ENCODE measurements around the gene C5orf15. TPM values are rescaled to one million over a fixed set of nuclear protein-coding genes. Genes with fewer than 3 reads are reported as not detected.

The C5orf15 gene
- total RNA-seq, 1 donor from 2014 or later = 120 TPM

DNA sequence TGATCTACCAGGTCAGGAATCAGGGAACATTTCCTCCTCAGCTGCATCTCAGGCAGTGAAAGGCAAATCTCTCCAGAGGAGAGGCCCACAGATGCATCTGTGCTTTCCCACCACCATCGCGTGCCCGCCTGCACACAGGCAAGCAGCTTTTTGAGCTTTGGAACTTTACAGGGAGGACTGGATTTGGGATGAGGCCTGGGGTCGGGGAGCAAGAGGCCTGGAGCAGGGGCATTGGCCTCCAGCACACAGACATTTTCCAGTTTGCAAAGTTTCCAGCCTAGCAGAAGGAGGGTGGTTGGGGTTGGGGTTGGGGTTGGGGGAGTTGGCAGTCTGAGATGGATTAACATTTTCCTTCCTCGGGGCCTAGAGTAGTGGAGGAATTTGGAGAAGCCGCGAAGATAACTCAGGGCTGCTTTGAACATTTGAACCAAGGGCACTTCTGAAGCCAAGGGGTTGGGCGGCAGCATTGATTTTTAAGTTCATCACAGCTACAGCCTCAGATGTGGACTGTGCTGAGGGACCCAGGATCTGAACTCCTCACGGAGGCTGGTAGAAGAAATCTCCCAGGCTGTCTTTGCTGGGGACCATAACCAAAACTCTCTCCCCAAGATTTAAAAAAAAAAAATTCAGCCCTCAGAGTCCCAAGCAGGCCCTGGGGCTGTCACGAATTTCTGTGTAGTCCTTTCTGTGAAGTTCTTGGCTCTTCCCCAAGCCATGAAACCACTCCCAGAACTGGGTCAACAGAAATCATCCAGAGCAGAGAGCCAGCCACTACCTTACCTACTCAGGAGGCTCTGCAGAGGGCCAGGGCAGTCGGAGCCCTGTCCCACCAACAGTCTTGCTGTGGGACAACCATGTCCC, 25.6 kb downstream of the C5orf15 start:
- Histone ChIP-seq H3K4me1 (peaks cover 6% of the 10 kb centered on the region), H3K9ac (no peak overlapping the region), H3K27ac (no peak overlapping the region), H3K9me3 (ENCODE audit: low read depth) (no peaks in the 10 kb centered on the region), H3K27me3 (no peaks in the 10 kb centered on the region), H3K79me2 (ENCODE audit: low read depth) (no peaks in the 10 kb centered on the region), H4K20me1 (ENCODE audit: low read depth) (no peaks in the 10 kb centered on the region), H3K36me3 (no peaks in the 10 kb centered on the region), H3F3A (ENCODE audit: low read depth) (no peaks in the 10 kb centered on the region), H3K4me2 (no peak overlapping the region), H2AFZ (replicated peaks) (no peak overlapping the region), H3K4me3 (no peak overlapping the region)
- TF ChIP-seq EZH2phosphoT487 (IDR thresholded peaks at IDR 0.05) (no peak), EZH2 (IDR thresholded peaks at IDR 0.05) (no peak)
- TF ChIP-seq, protein P1, sequence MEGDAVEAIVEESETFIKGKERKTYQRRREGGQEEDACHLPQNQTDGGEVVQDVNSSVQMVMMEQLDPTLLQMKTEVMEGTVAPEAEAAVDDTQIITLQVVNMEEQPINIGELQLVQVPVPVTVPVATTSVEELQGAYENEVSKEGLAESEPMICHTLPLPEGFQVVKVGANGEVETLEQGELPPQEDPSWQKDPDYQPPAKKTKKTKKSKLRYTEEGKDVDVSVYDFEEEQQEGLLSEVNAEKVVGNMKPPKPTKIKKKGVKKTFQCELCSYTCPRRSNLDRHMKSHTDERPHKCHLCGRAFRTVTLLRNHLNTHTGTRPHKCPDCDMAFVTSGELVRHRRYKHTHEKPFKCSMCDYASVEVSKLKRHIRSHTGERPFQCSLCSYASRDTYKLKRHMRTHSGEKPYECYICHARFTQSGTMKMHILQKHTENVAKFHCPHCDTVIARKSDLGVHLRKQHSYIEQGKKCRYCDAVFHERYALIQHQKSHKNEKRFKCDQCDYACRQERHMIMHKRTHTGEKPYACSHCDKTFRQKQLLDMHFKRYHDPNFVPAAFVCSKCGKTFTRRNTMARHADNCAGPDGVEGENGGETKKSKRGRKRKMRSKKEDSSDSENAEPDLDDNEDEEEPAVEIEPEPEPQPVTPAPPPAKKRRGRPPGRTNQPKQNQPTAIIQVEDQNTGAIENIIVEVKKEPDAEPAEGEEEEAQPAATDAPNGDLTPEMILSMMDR (IDR thresholded peaks at IDR 0.05) = no peak
- no peaks in the 10 kb centered on the region for H3K4me1 Mint-ChIP-seq
- H3K27ac Mint-ChIP-seq = no peak overlapping the region
- no peak overlapping the region for H3K4me3 Mint-ChIP-seq
- H3K36me3 Mint-ChIP-seq = no peaks in the 10 kb centered on the region
- no peak for DNase-seq (ENCODE audit: low spot score)
- no peaks in the 10 kb centered on the region for H3K9me3 Mint-ChIP-seq
- peaks cover 4% of the 10 kb centered on the region for H3K27me3 Mint-ChIP-seq (ENCODE audit: insufficient read depth, low read depth)

GRCh38 chr5:133941456-133942196, 26.8 kb downstream of the C5orf15 start:
- no peaks in the 10 kb centered on the region for H3K9me3 Mint-ChIP-seq
- Histone ChIP-seq H3K9me3 (ENCODE audit: low read depth) (no peaks in the 10 kb centered on the region), H3K36me3 (no peaks in the 10 kb centered on the region), H2AFZ (replicated peaks) (no peak overlapping the region), H3K4me1 (peaks cover 6% of the 10 kb centered on the region), H4K20me1 (ENCODE audit: low read depth) (no peaks in the 10 kb centered on the region), H3K4me3 (no peak overlapping the region), H3F3A (ENCODE audit: low read depth) (no peaks in the 10 kb centered on the region), H3K79me2 (ENCODE audit: low read depth) (no peaks in the 10 kb centered on the region), H3K9ac (no peak overlapping the region), H3K27me3 (no peaks in the 10 kb centered on the region), H3K4me2 (no peak overlapping the region), H3K27ac (no peak overlapping the region)
- no peaks in the 10 kb centered on the region for H3K4me1 Mint-ChIP-seq
- DNase-seq (ENCODE audit: low spot score) = no peak
- no peak for TF ChIP-seq EZH2 (IDR thresholded peaks at IDR 0.05)
- TF ChIP-seq EZH2phosphoT487 (IDR thresholded peaks at IDR 0.05) = no peak
- TF ChIP-seq, protein P1 (IDR thresholded peaks at IDR 0.05) = no peak
- no peaks in the 10 kb centered on the region for H3K36me3 Mint-ChIP-seq
- H3K27me3 Mint-ChIP-seq (ENCODE audit: insufficient read depth, low read depth) = peaks cover 4% of the 10 kb centered on the region
- H3K27ac Mint-ChIP-seq = peak overlapping the region; percentile 19
- no peak overlapping the region for H3K4me3 Mint-ChIP-seq

GRCh38 chr5:133939668-133940067, 28.8 kb downstream of the C5orf15 start:
- no peak overlapping the region for H3K4me3 ChIP-seq
- H3K36me3 ChIP-seq = no peaks in the 10 kb centered on the region
- no peaks in the 10 kb centered on the region for H4K20me1 ChIP-seq (ENCODE audit: low read depth)
- H3K27me3 ChIP-seq = no peaks in the 10 kb centered on the region
- Mint-ChIP-seq H3K4me1 (no peaks in the 10 kb centered on the region), H3K27ac (no peak overlapping the region), H3K4me3 (no peak overlapping the region), H3K36me3 (no peaks in the 10 kb centered on the region), H3K9me3 (no peaks in the 10 kb centered on the region), H3K27me3 (ENCODE audit: insufficient read depth, low read depth) (no peaks in the 10 kb centered on the region)
- peaks cover 6% of the 10 kb centered on the region for H3K4me1 ChIP-seq
- no peak overlapping the region for H3K4me2 ChIP-seq
- no peak overlapping the region for H3K27ac ChIP-seq
- H3K79me2 ChIP-seq (ENCODE audit: low read depth) = no peaks in the 10 kb centered on the region
- DNase-seq (ENCODE audit: low spot score) = no peak
- no peak overlapping the region for H2AFZ ChIP-seq (replicated peaks)
- no peak overlapping the region for H3K9ac ChIP-seq
- no peaks in the 10 kb centered on the region for H3F3A ChIP-seq (ENCODE audit: low read depth)
- no peaks in the 10 kb centered on the region for H3K9me3 ChIP-seq (ENCODE audit: low read depth)
- TF ChIP-seq EZH2phosphoT487 (IDR thresholded peaks at IDR 0.05) (no peak), EZH2 (IDR thresholded peaks at IDR 0.05) (no peak)
- TF ChIP-seq, protein P1 (IDR thresholded peaks at IDR 0.05) = no peak
